GM23338 (cell line): Measurements from ENCODE around the gene COG1. TPM values are rescaled to one million over a fixed set of nuclear protein-coding genes. Genes with fewer than 3 reads are reported as not detected.
A peak's percentile ranks its signal among the peaks of the same experiment; 100 is the strongest.
"Not testable (repeated sequence)": the region's sequence is repeated elsewhere in the genome, so short reads cannot be mapped to it uniquely, and the experiment has no call there.

Experiments used
- ATAC-seq: fragments of 200-7000 bp; cut with Tn5 transposase; 3 replicates; pipeline ENCODE4 v1.9.1; 2020
- DNase-seq: peaks from one replicate; pipeline ENCODE4 v3.0.0-alpha.2; 2015; ENCODE audit warnings: low spot score
- H2AFZ ChIP-seq: fragments of 200-600 bp; sonication (generic); 2 replicates; pipeline ENCODE4 v1.8.0; 2016; ENCODE audit warnings: antibody characterized with exemption, mild to moderate bottlenecking, moderate library complexity
- H3F3A ChIP-seq: fragments of 200-600 bp; sonication (generic); replicated peaks from 2 replicates; pipeline ENCODE4 v1.8.0; 2017; ENCODE audit warnings: antibody characterized with exemption, mixed run types, low read depth
- H3K27ac ChIP-seq: fragments of 200-600 bp; sonication (generic); 2 replicates; pipeline ENCODE4 v1.6.1; 2016; ENCODE audit warnings: low read depth
- H3K27me3 ChIP-seq: fragments of 200-600 bp; sonication (generic); 2 replicates; pipeline ENCODE4 v1.8.0; 2016; ENCODE audit warnings: mild to moderate bottlenecking, mixed run types, moderate library complexity; ENCODE audit not compliant: insufficient read depth
- H3K36me3 ChIP-seq: fragments of 200-600 bp; sonication (generic); 2 replicates; pipeline ENCODE4 v1.8.0; 2016; ENCODE audit warnings: mild to moderate bottlenecking; ENCODE audit not compliant: insufficient read depth
- H3K4me1 ChIP-seq: fragments of 200-600 bp; sonication (generic); 2 replicates; pipeline ENCODE4 v1.8.0; 2016; ENCODE audit warnings: mild to moderate bottlenecking, moderate library complexity; ENCODE audit not compliant: insufficient read depth
- H3K4me2 ChIP-seq: fragments of 200-600 bp; sonication (generic); 2 replicates; pipeline ENCODE4 v1.7.1; 2017; ENCODE audit warnings: mixed run types
- H3K4me3 ChIP-seq: fragments of 200-600 bp; sonication (generic); 2 replicates; pipeline ENCODE4 v1.6.1; 2016; ENCODE audit warnings: mixed run types
- H3K79me2 ChIP-seq: fragments of 200-600 bp; sonication (generic); replicated peaks from 2 replicates; pipeline ENCODE4 v1.8.0; 2017; ENCODE audit warnings: mild to moderate bottlenecking; ENCODE audit not compliant: insufficient read depth
- H3K9me2 ChIP-seq: fragments of 200-600 bp; sonication (generic); 2 replicates; pipeline ENCODE4 v1.8.0; 2017; ENCODE audit not compliant: insufficient read depth
- H4K20me1 ChIP-seq: fragments of 200-600 bp; sonication (generic); replicated peaks from 2 replicates; pipeline ENCODE4 v1.8.0; 2017; ENCODE audit warnings: mild to moderate bottlenecking; ENCODE audit not compliant: insufficient read depth
- H3K27ac Mint-ChIP-seq: 2 replicates; pipeline ENCODE4 v1.8.0; 2020; ENCODE audit warnings: inconsistent platforms, mild to moderate bottlenecking, moderate library complexity, mixed read lengths
- H3K27me3 Mint-ChIP-seq: 3 replicates; pipeline ENCODE4 v1.8.0; 2022; ENCODE audit warnings: low read depth, mild to moderate bottlenecking, moderate library complexity, mixed read lengths, inconsistent platforms; ENCODE audit not compliant: insufficient read depth, poor library complexity
- H3K36me3 Mint-ChIP-seq: 3 replicates; pipeline ENCODE4 v1.8.0; 2021; ENCODE audit warnings: low read depth, mild to moderate bottlenecking, inconsistent platforms, moderate library complexity, mixed read lengths
- H3K4me1 Mint-ChIP-seq: 3 replicates; pipeline ENCODE4 v1.8.0; 2020; ENCODE audit warnings: mild to moderate bottlenecking, inconsistent platforms, mixed read lengths
- H3K4me3 Mint-ChIP-seq: 3 replicates; pipeline ENCODE4 v1.8.0; 2021; ENCODE audit warnings: moderate library complexity, mild to moderate bottlenecking, inconsistent platforms, mixed read lengths
- H3K9me3 Mint-ChIP-seq: 3 replicates; pipeline ENCODE4 v1.8.0; 2020; ENCODE audit warnings: moderate library complexity, mild to moderate bottlenecking, inconsistent platforms, mixed read lengths
- ETS1 ChIP-seq: IDR thresholded peaks from 2 replicates; pipeline ENCODE4 v1.6.1; 2016; ENCODE audit warnings: antibody characterized with exemption
- EZH2phosphoT487 ChIP-seq: fragments of 200-600 bp; sonication (generic); IDR thresholded peaks from one replicate; pipeline ENCODE4 v1.8.1; 2018; ENCODE audit warnings: antibody characterized with exemption; ENCODE audit not compliant: unreplicated experiment
- NANOG ChIP-seq: IDR thresholded peaks from 2 replicates; pipeline ENCODE4 v1.6.1; 2016; ENCODE audit warnings: antibody characterized with exemption, borderline replicate concordance
- STAT1 ChIP-seq: IDR thresholded peaks from one replicate; pipeline ENCODE4 v1.6.1; 2016; ENCODE audit warnings: antibody characterized with exemption; ENCODE audit not compliant: unreplicated experiment
- polyA plus RNA-seq: library from polyadenylated mRNA; unstranded; fragments of >200 nt; fragmentation: Nextera tagmentation; extraction: Ambion mirVana; gene quantifications from 2 replicates; pipeline ENCODE4 v1.2.1, GENCODE V29; 2016
- total RNA-seq: library from RNA; depleted of rRNA; stranded (reverse); fragments of >200 nt; shearing (Covaris generic); gene quantifications from 2 replicates; pipeline ENCODE4 v1.2.3, GENCODE V29; 2014

The COG1 gene
- total and polyA plus RNA-seq, 2 experiments from 2014 or later: 15.0 to 26.1 TPM

DNA sequence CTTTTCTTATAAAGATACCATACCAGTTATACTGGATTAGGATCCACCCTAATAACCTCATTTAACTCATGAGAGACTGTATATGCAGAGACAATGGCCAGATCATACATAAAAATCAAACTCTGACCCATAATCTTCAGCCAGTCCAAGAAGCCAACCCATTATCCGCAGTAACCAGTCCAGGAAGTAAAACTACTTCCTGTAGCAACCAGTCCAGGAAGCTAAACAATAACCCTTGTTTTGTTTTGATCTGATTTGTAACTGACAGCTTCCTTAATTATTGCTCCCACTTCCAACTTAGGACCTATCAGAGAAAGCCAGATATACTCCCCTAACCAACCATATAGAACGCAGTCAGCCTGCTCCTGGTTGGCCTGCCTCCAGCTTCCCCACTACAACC lies 47.2 kb upstream of the COG1 start (continued):
- no peak for TF ChIP-seq ETS1

GRCh38 chr17:73147791-73148190 lies 45.1 kb upstream of the COG1 start:
- not testable (repeated sequence) for H3K4me2 ChIP-seq
- H3K9me3 Mint-ChIP-seq: peaks cover 27% of the 10 kb centered on the region

DNA sequence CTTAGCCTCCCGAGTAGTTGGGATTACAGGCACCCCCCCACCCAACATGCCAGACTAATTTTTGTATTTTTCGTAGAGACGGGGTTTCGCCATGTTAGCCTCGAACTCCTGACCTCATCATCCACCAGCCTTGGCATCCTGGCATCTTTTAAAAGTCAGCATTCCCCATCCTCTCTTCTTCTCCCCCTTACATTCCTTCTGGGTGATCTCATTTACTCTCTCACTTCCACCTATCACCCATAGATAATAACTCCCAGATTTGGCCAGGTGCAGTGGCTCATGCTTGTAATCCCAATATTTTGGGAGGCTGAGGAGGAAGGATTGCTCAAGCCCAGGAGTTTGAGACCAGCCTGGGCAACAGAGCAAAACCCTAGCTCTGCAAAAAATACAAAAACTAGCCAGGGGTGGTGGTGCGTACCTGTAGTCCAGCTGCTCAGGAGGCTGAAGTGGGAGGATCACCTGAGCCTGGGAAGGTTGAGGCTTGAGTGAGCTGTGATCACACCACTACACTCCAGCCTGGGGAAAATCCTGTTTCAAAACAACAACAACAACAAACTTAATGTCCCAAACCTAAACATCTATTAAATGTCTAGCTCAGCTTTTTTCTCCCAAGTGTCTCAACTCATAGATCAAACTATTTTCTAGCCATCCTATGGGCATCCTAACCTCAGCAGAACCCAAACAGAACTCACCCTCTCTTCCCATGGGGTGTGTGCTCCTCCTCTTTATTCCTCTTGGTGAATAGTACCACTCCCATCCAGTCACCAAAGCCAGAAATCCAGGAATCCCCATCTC lies 44.1 kb upstream of the COG1 start:
- H3K4me3 Mint-ChIP-seq: no peak overlapping the region
- peaks cover 27% of the 10 kb centered on the region for H3K9me3 Mint-ChIP-seq
- Histone ChIP-seq H3K27me3 (no peaks in the 10 kb centered on the region), H3F3A (no peaks in the 10 kb centered on the region), H3K4me1 (no peaks in the 10 kb centered on the region), H3K27ac (no peak overlapping the region), H2AFZ (0 out of 2 replicates have a peak overlapping the region, but pooled peaks have one; percentile 43), H4K20me1 (no peaks in the 10 kb centered on the region), H3K9me2 (no peaks in the 10 kb centered on the region), H3K4me2 (no peak overlapping the region), H3K36me3 (no peaks in the 10 kb centered on the region), H3K79me2 (no peaks in the 10 kb centered on the region), H3K4me3 (no peak overlapping the region)
- TF ChIP-seq NANOG (no peak), EZH2phosphoT487 (no peak), STAT1 (no peak)
- DNase-seq (no peak), ATAC-seq (no peak)
- H3K36me3 Mint-ChIP-seq: peaks cover 5% of the 10 kb centered on the region; the same call in 1 of the 3 replicates
- H3K27ac Mint-ChIP-seq: no peak overlapping the region
- H3K27me3 Mint-ChIP-seq: peaks cover 11% of the 10 kb centered on the region
- H3K4me1 Mint-ChIP-seq: no peaks in the 10 kb centered on the region

More at GRCh38 chr17:73147791-73148190, 45.1 kb upstream of the COG1 start:
- not testable (repeated sequence) for H3K27me3 ChIP-seq, H2AFZ ChIP-seq, H3K36me3 Mint-ChIP-seq, H3K4me1 Mint-ChIP-seq, ATAC-seq, H3K4me1 ChIP-seq, H3K4me3 ChIP-seq, H3K36me3 ChIP-seq, H3F3A ChIP-seq, H4K20me1 ChIP-seq, H3K4me3 Mint-ChIP-seq, H3K79me2 ChIP-seq, H3K27ac Mint-ChIP-seq, H3K9me2 ChIP-seq, H3K27ac ChIP-seq, DNase-seq
- peaks cover 11% of the 10 kb centered on the region for H3K27me3 Mint-ChIP-seq

- not testable (repeated sequence) for H3K4me2 ChIP-seq, DNase-seq, H3K36me3 ChIP-seq, H3F3A ChIP-seq, H3K9me2 ChIP-seq, H3K27me3 ChIP-seq, H3K36me3 Mint-ChIP-seq, H3K27ac Mint-ChIP-seq, ATAC-seq, H2AFZ ChIP-seq, H3K4me3 ChIP-seq, H3K4me1 Mint-ChIP-seq, H3K27ac ChIP-seq, H3K4me3 Mint-ChIP-seq, H3K79me2 ChIP-seq, H3K4me1 ChIP-seq, H4K20me1 ChIP-seq
- Mint-ChIP-seq H3K27me3 (peaks cover 15% of the 10 kb centered on the region), H3K9me3 (peaks cover 19% of the 10 kb centered on the region)
These were observed 42.1 kb upstream of the COG1 start for GRCh38 chr17:73150622-73151300.
